Left cardiac atrium (tissue), 4 donors: ENCODE results near the gene ZNF280B. TPM values are rescaled to one million over a fixed set of nuclear protein-coding genes. Genes with fewer than 3 reads are reported as not detected.
A peak's percentile ranks its signal among the peaks of the same experiment; 100 is the strongest.
"Not testable (repeated sequence)": the region's sequence is repeated elsewhere in the genome, so short reads cannot be mapped to it uniquely, and the experiment has no call there.

Experiments used
- ATAC-seq, 2 donors: fragments of 200-7000 bp; cut with Tn5 transposase; one replicate each; pipeline ENCODE4 v1.9.1; 2020; ENCODE audit warnings: mild to moderate bottlenecking in 2 of 2, moderate library complexity in 2 of 2
- DNase-seq: peaks from one replicate; pipeline ENCODE4 v3.0.0-alpha.2; 2020
- intact Hi-C, 2 donors: fragments of 100-400 bp; cut with DNase I; formaldehyde crosslinking; loops; one replicate each; pipeline versions ENCODE4 v1.14.1 to v1.15.1; 2022 to 2023
- total RNA-seq, 2 donors: library from RNA; stranded (reverse); fragmentation: NEBNext Ultra II Directional; extraction: Animal tissue kit (Norgen Biotek cat#: 25700); gene quantifications; one replicate each; pipeline ENCODE4 v1.2.1, GENCODE V29; 2021
- donor health status: DM: no; HTN: yes; CAD: no.
- donor health status: DM: no; HTN: yes; CAD: no; lungs with severe emphysema.
- donor health status: DM: yes; HTN: yes; CAD: no.
- donor health status: Dilated cardiomyopathy.

ZNF280B gene
- total RNA-seq, 2 donors from 2014 or later = 1.4 to 1.9 TPM

GRCh38 chr22:22471104-22471503, 37.4 kb downstream of the ZNF280B start:
- DNase-seq, ATAC-seq, intact Hi-C loops: not testable (repeated sequence)

DNA sequence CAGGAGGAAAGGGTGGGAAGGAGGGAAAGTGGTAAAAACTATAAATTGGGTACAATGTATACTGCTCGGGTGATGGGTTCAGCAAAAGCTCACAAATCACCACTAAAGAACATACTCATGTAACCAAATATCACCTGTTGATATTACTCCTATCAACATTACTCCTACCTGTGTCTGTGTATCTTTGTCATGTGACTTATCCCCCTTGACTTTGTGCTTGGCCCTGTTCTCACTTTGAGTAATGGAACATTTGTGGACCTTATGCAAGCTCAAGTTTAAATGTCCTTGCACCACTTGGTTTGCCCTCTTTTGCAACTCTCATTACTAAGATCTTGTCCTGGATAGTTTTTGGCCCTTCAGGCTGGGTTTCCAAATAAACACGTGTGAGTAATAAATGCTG, 39.0 kb downstream of the ZNF280B start:
- intact Hi-C loops = loop anchor here in 1 of 2 donors (10.0 kb wide), 2 partner anchors 215 to 655 kb away; no protein-coding TSS in a partner anchor
- no peak for DNase-seq
- no peak for ATAC-seq

GRCh38 chr22:22468794-22469469, 39.6 kb downstream of the ZNF280B start:
- intact Hi-C loops = loop anchor here in 1 of 2 donors (10.0 kb wide), 2 partner anchors 216 to 656 kb away; no protein-coding TSS in a partner anchor
- ATAC-seq, DNase-seq: not testable (repeated sequence)

DNA sequence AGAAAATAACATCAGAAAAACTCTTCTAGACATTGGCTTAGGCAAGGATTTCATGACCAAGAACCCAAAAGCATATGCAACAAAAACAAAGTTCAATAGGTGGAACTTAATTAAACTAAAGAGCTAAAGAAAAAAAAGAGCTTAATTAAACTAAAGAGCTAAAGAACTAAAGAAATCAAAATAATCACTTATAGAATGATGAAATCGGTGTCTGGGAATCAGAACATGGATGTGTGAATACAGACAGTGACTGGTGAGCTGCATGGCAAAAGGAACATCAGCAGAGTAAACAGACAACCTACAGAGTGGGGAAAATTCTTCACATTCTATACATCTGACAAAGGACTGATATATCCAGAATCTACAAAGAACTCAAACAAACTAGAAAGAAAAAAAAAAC, 41.4 kb downstream of the ZNF280B start:
- no peak for DNase-seq
- intact Hi-C loops = loop anchor here in 1 of 2 donors (10.0 kb wide), 2 partner anchors 218 to 658 kb away; no protein-coding TSS in a partner anchor
- ATAC-seq = no peak

- DNase-seq = no peak
- intact Hi-C loops = loop anchor here in 1 of 2 donors (2.0 to 10.0 kb wide), 3 partner anchors 219 to 659 kb away; no protein-coding TSS in a partner anchor
- ATAC-seq = no peak
Measured at GRCh38 chr22:22465782-22466181, 42.8 kb downstream of the ZNF280B start.

DNA sequence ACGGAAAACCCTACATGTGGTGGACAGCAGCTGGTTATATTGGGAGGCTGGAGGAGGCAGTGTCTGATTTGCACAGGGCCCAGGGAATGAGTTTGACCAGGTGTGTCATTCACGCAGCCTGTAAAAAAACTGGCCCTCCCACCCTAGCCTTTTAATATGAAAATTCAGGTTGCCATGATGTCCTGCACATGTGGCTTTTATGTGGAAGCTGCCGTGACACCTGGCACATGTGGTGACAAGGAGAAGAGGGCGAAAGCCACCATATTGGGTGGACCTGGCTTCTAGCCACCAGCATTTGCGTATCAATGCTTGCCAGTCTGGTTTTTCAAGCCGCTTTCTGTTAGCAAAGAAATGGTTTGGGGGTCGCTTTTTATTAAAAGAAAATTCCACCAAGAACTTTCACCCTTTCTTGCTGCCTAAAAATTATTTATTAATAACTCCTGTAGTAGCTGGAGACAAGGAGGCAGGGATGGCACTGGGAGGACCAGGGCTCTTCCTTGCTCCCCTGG, 43.4 kb downstream of the ZNF280B start:
- ATAC-seq = no peak
- intact Hi-C loops = loop anchor here in 1 of 2 donors (2.0 to 10.0 kb wide), 3 partner anchors 220 to 660 kb away; no protein-coding TSS in a partner anchor

DNA sequence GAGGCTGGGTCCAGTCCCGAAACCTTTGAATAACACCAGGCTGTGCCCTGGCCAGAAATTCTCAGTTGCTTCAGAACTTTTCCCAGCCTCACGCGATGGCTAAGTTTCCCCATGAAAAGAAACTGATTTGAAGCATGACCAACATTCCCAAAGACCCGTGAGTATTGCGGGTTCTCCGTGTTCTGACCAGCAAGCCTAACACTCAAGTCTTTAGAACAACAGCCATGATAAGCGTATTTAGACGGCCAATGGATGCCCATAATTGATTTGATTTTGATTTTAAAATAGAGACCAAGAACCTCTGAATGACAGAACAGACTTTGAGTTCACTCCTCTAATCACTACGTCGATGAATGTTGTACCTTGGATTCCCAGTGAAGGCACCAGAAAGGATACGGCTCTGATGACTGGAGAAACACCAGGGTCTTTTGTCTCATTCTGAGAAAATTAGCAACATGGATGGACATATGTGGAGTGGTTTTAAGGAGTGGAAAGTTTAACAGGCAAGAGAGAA, 43.9 kb downstream of the ZNF280B start:
- DNase-seq (no peak), ATAC-seq (no peak)
- intact Hi-C loops = loop anchor here (2.0 to 10.0 kb wide), 4 partner anchors 220 to 660 kb away; no protein-coding TSS in a partner anchor

More for the DNA sequence above, 43.4 kb downstream of the ZNF280B start:
- DNase-seq = no peak

DNA sequence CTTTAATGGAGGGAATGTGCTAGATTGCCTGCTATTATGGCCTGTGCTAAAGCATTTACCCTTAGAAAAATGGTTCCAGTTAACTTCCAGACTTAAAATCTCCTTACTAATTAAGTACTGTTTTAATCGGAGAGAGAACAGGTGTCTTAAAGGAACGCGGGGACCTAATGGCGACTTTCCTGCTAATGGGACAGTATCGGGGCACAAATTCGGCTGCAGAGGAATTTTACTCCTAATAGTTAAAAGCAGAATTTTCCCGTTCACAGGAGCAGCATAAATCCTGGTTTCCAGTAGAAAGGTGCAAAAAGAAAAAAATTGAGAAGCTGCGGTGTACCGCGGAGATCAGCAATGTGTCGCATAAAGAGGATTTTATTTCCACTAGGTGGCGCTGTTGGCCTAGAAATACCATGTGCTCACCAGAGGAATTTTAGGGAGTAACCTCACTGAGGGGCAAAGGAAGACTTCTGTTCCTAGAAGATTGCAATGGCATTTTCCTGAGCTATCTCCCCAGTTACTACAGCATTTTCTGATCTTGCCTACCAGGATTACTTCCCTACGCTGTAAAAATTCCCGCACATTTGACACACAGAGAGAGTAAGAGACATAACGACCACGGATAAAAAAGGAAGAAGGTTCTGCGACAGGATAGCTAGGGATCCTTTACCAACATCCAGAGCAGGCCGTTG, 44.5 kb downstream of the ZNF280B start:
- intact Hi-C loops = loop anchor here (2.0 to 10.0 kb wide), 4 partner anchors 221 to 661 kb away; no protein-coding TSS in a partner anchor
- DNase-seq (peak; percentile 31), ATAC-seq (peak; percentile 47 to 71)

- intact Hi-C loops = loop anchor here (5.0 to 10.0 kb wide), 3 partner anchors 222 to 662 kb away; no protein-coding TSS in a partner anchor
- ATAC-seq (no peak), DNase-seq (no peak)
Measured at GRCh38 chr22:22462813-22463567, 45.6 kb downstream of the ZNF280B start.

- DNase-seq (no peak), ATAC-seq (no peak)
- intact Hi-C loops = loop anchor here (5.0 to 10.0 kb wide), 3 partner anchors 223 to 663 kb away; no protein-coding TSS in a partner anchor
Measured at GRCh38 chr22:22461583-22461982, 47.0 kb downstream of the ZNF280B start.

- intact Hi-C loops = loop anchor here (5.0 to 10.0 kb wide), 3 partner anchors 224 to 664 kb away; no protein-coding TSS in a partner anchor
- ATAC-seq (no peak), DNase-seq (no peak)
Measured at GRCh38 chr22:22461111-22461510, 47.4 kb downstream of the ZNF280B start.

DNA sequence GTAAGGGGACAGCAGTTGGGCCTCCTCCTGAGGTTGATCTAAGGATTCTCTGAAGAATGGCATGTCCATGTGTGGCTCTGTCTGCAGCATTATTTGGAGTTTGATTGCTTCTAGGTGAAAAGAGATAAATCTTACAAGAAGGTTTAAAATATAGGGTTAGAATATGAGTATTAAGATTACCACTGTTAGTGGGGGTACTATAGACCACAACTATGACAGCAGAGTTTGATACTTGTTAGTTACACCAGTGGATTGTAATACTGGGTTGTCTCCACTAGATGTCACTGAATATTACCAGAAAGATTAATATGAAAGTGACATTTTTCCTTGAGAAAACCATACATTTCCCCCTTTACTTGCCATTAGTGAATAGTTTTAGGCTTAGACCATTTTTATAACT, 47.9 kb downstream of the ZNF280B start:
- DNase-seq (no peak), ATAC-seq (no peak)
- intact Hi-C loops = loop anchor here (5.0 to 10.0 kb wide), 3 partner anchors 224 to 664 kb away; no protein-coding TSS in a partner anchor

- intact Hi-C loops = loop anchor here (5.0 to 10.0 kb wide), 3 partner anchors 225 to 665 kb away; no protein-coding TSS in a partner anchor
Measured at GRCh38 chr22:22460060-22460459, 48.5 kb downstream of the ZNF280B start.

DNA sequence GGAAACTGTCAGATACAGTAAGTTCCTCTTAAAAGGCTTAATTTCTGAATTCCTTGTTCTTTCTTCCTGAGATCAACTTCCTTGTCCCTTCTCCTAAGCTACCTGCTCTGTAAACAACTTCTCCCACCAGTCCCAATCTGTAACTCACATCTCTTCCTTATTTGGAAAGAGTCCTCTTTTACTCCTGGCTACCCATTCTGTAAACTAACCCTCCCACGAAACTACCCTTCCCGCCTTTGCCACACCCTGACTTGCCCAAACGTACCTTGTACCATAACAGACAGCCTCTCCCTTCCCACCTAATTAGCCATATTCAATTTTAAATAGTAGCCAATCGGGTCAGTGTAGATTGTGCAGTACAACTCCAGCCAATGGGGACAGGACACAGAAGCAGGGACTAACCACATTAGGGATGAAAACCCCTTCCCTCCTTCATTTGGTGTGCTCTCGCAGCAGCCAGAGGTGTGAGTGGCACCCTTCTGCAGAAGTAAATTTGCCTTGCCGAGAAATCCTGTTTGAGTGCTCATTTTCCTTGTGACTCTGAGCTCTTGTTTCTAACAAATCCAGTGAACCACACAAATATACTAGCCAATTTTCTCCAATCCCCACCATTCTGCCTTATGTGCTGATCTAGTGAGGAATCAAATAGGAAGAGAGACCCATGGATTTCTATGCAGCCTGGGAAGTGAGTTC, 49.5 kb downstream of the ZNF280B start:
- DNase-seq (no peak), ATAC-seq (no peak)
- intact Hi-C loops = no loop called here

More at GRCh38 chr22:22460060-22460459, 48.5 kb downstream of the ZNF280B start:
- DNase-seq (no peak), ATAC-seq (no peak)

GRCh38 chr22:22458387-22458786, 50.2 kb downstream of the ZNF280B start:
- no peak for DNase-seq
- no peak for ATAC-seq
- intact Hi-C loops = no loop called here

DNA sequence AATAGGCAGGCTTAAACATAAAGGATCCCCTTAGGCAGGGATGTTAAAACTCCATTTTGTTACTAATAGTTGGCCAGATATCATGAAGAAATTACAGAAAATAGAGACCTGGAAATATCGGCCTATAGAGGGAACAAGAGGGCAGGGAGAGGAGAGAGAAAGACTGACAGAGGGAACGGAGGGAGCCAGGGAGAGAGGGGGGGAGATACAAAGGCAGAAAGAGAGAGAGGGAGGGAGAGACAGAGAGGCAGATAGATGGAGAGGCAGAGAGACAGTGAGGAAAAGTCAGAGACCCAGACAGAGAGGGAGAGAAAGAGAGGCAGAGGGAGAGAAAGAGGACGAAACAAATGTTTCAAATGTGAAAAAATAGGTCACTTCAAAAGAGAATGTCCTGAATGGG, 53.5 kb downstream of the ZNF280B start:
- DNase-seq = no peak
- no peak for ATAC-seq
- intact Hi-C loops = no loop called here

- DNase-seq = no peak
- no peak for ATAC-seq
- intact Hi-C loops = no loop called here
Measured at GRCh38 chr22:22452996-22453686, 55.4 kb downstream of the ZNF280B start.
